ENCODE measurements around the gene ALAD.

Gene ALAD

GRCh38 chr9:113360242-113360842 lies 40.7 kb downstream of the ALAD start:
- Mint-ChIP-seq H3K27ac (no peak overlapping the region), H3K4me1 (ENCODE audit: low read depth in 2 of 2) (no peaks in the 10 kb centered on the region), H3K9me3 (no peaks in the 10 kb centered on the region), H3K4me3 (no peak overlapping the region), H3K36me3 (ENCODE audit: insufficient read depth) (no peaks in the 10 kb centered on the region), H3K27me3 (peaks cover 0 to 18% of the 10 kb centered on the region in 2 donors)
- DNase-seq (no peak), ATAC-seq (replicated peaks) (no peak)

GRCh38 chr9:113359385-113359784 lies 41.7 kb downstream of the ALAD start:
- no peaks in the 10 kb centered on the region for H3K9me3 Mint-ChIP-seq
- H3K27me3 Mint-ChIP-seq: peaks cover 0 to 19% of the 10 kb centered on the region in 2 donors
- DNase-seq: no peak
- H3K36me3 Mint-ChIP-seq (ENCODE audit: insufficient read depth): no peaks in the 10 kb centered on the region
- no peak overlapping the region for H3K4me3 Mint-ChIP-seq
- no peak overlapping the region for H3K27ac Mint-ChIP-seq
- ATAC-seq (replicated peaks): no peak
- no peaks in the 10 kb centered on the region for H3K4me1 Mint-ChIP-seq (ENCODE audit: low read depth in 2 of 2)

GRCh38 chr9:113356686-113357292 lies 44.3 kb downstream of the ALAD start:
- ATAC-seq (replicated peaks) (no peak), DNase-seq (no peak)
- H3K4me3 Mint-ChIP-seq: no peak overlapping the region
- no peaks in the 10 kb centered on the region for H3K9me3 Mint-ChIP-seq
- H3K36me3 Mint-ChIP-seq (ENCODE audit: insufficient read depth): no peaks in the 10 kb centered on the region
- no peaks in the 10 kb centered on the region for H3K4me1 Mint-ChIP-seq (ENCODE audit: low read depth in 2 of 2)
- no peak overlapping the region for H3K27ac Mint-ChIP-seq
- H3K27me3 Mint-ChIP-seq: peaks cover 11 to 44% of the 10 kb centered on the region in 2 donors

GRCh38 chr9:113355040-113355596 lies 46.0 kb downstream of the ALAD start:
- peaks cover 18 to 61% of the 10 kb centered on the region in 2 donors for H3K27me3 Mint-ChIP-seq
- no peak overlapping the region for H3K27ac Mint-ChIP-seq
- H3K4me1 Mint-ChIP-seq (ENCODE audit: low read depth in 2 of 2): peaks cover 12 to 13% of the 10 kb centered on the region in 2 donors
- DNase-seq: no peak
- no peak overlapping the region for H3K4me3 Mint-ChIP-seq
- ATAC-seq (replicated peaks): no peak
- no peaks in the 10 kb centered on the region for H3K36me3 Mint-ChIP-seq (ENCODE audit: insufficient read depth)
- no peaks in the 10 kb centered on the region for H3K9me3 Mint-ChIP-seq

- no peaks in the 10 kb centered on the region for H3K36me3 Mint-ChIP-seq (ENCODE audit: insufficient read depth)
- H3K9me3 Mint-ChIP-seq: no peaks in the 10 kb centered on the region
- DNase-seq (no peak), ATAC-seq (replicated peaks) (no peak)
- no peak overlapping the region for H3K4me3 Mint-ChIP-seq
- H3K27me3 Mint-ChIP-seq: peaks cover 19 to 64% of the 10 kb centered on the region in 2 donors
- no peak overlapping the region for H3K27ac Mint-ChIP-seq
- peaks cover 17 to 18% of the 10 kb centered on the region in 2 donors for H3K4me1 Mint-ChIP-seq (ENCODE audit: low read depth in 2 of 2)
Observed at GRCh38 chr9:113352411-113352810, 48.7 kb downstream of the ALAD start.

- H3K27ac Mint-ChIP-seq: no peak overlapping the region
- H3K36me3 Mint-ChIP-seq (ENCODE audit: insufficient read depth): no peaks in the 10 kb centered on the region
- H3K9me3 Mint-ChIP-seq: no peaks in the 10 kb centered on the region
- DNase-seq (no peak), ATAC-seq (replicated peaks) (no peak)
- H3K4me1 Mint-ChIP-seq (ENCODE audit: low read depth in 2 of 2): peaks cover 17 to 18% of the 10 kb centered on the region in 2 donors
- H3K4me3 Mint-ChIP-seq: no peak overlapping the region
- peaks cover 19 to 63% of the 10 kb centered on the region in 2 donors for H3K27me3 Mint-ChIP-seq
Observed at GRCh38 chr9:113352006-113352405, 49.1 kb downstream of the ALAD start.

- peak; percentile 26 for ATAC-seq (replicated peaks)
- Mint-ChIP-seq H3K4me1 (ENCODE audit: low read depth in 2 of 2) (peaks cover 17 to 18% of the 10 kb centered on the region in 2 donors), H3K9me3 (no peaks in the 10 kb centered on the region), H3K4me3 (peak overlapping the region; percentile 72 to 77), H3K27me3 (peaks cover 19 to 52% of the 10 kb centered on the region in 2 donors), H3K36me3 (ENCODE audit: insufficient read depth) (no peaks in the 10 kb centered on the region), H3K27ac (peak overlapping the region in 1 of 2 donors; percentile 9)
- no peak for DNase-seq
Observed at GRCh38 chr9:113350937-113351336, 50.1 kb downstream of the ALAD start.

- peaks cover 17 to 18% of the 10 kb centered on the region in 2 donors for H3K4me1 Mint-ChIP-seq (ENCODE audit: low read depth in 2 of 2)
- ATAC-seq (replicated peaks) (no peak), DNase-seq (no peak)
- peak overlapping the region in 1 of 2 donors; percentile 59 for H3K27ac Mint-ChIP-seq
- no peaks in the 10 kb centered on the region for H3K9me3 Mint-ChIP-seq
- H3K36me3 Mint-ChIP-seq (ENCODE audit: insufficient read depth): no peaks in the 10 kb centered on the region
- peaks cover 19 to 45% of the 10 kb centered on the region in 2 donors for H3K27me3 Mint-ChIP-seq
- peak overlapping the region; percentile 72 to 77 for H3K4me3 Mint-ChIP-seq
Observed at GRCh38 chr9:113350107-113350661, 50.9 kb downstream of the ALAD start.

- ATAC-seq (replicated peaks): peak; percentile 84
- Mint-ChIP-seq H3K27me3 (peaks cover 19 to 45% of the 10 kb centered on the region in 2 donors), H3K9me3 (no peaks in the 10 kb centered on the region), H3K4me3 (peak within 1 kb of the TSS; percentile 76 to 77), H3K36me3 (ENCODE audit: insufficient read depth) (no peaks in the 10 kb centered on the region), H3K4me1 (ENCODE audit: low read depth in 2 of 2) (peaks cover 17 to 18% of the 10 kb centered on the region in 2 donors), H3K27ac (peak within 1 kb of the TSS in 1 of 2 donors; percentile 59)
- DNase-seq: peak in 2 of 3 experiments; percentile 17 to 36
Observed at GRCh38 chr9:113349445-113350094, 51.5 kb downstream of the ALAD start, which contains the start of gene BSPRY. Gene BSPRY, plus strand, starts transcription at chr9:113349541. Its CDS starts 39 bp downstream, at chr9:113349580.

- peak overlapping the region; percentile 66 to 76 for H3K4me3 Mint-ChIP-seq
- no peak for ATAC-seq (replicated peaks)
- H3K27ac Mint-ChIP-seq: no peak overlapping the region
- no peaks in the 10 kb centered on the region for H3K36me3 Mint-ChIP-seq (ENCODE audit: insufficient read depth)
- no peak for DNase-seq
- peaks cover 19 to 42% of the 10 kb centered on the region in 2 donors for H3K27me3 Mint-ChIP-seq
- no peaks in the 10 kb centered on the region for H3K9me3 Mint-ChIP-seq
- peaks cover 17 to 18% of the 10 kb centered on the region in 2 donors for H3K4me1 Mint-ChIP-seq (ENCODE audit: low read depth in 2 of 2)
Observed at GRCh38 chr9:113349066-113349444, 52.0 kb downstream of the ALAD start.

GRCh38 chr9:113348437-113348836 lies 52.6 kb downstream of the ALAD start:
- Mint-ChIP-seq H3K4me3 (peak overlapping the region in 1 of 2 donors; percentile 11), H3K9me3 (no peaks in the 10 kb centered on the region)
- ATAC-seq (replicated peaks): no peak

GRCh38 chr9:113345671-113346070 lies 55.4 kb downstream of the ALAD start:
- H3K27me3 Mint-ChIP-seq: peaks cover 7 to 9% of the 10 kb centered on the region in 2 donors
- H3K9me3 Mint-ChIP-seq: no peaks in the 10 kb centered on the region
- ATAC-seq (replicated peaks): no peak
- no peak overlapping the region for H3K27ac Mint-ChIP-seq
- H3K4me3 Mint-ChIP-seq: no peak overlapping the region
- no peaks in the 10 kb centered on the region for H3K36me3 Mint-ChIP-seq (ENCODE audit: insufficient read depth)
- peaks cover 10 to 12% of the 10 kb centered on the region in 2 donors for H3K4me1 Mint-ChIP-seq (ENCODE audit: low read depth in 2 of 2)
- DNase-seq: no peak

More at GRCh38 chr9:113348437-113348836, 52.6 kb downstream of the ALAD start:
- no peak for DNase-seq
- Mint-ChIP-seq H3K27me3 (peaks cover 19 to 36% of the 10 kb centered on the region in 2 donors), H3K27ac (no peak overlapping the region), H3K4me1 (ENCODE audit: low read depth in 2 of 2) (peaks cover 17 to 18% of the 10 kb centered on the region in 2 donors), H3K36me3 (ENCODE audit: insufficient read depth) (no peaks in the 10 kb centered on the region)

- H3K36me3 Mint-ChIP-seq (ENCODE audit: insufficient read depth): no peaks in the 10 kb centered on the region
- ATAC-seq (replicated peaks) (no peak), DNase-seq (no peak)
- no peak overlapping the region for H3K27ac Mint-ChIP-seq
- H3K9me3 Mint-ChIP-seq: no peaks in the 10 kb centered on the region
- H3K4me3 Mint-ChIP-seq: no peak overlapping the region
- peaks cover 2 to 4% of the 10 kb centered on the region in 2 donors for H3K27me3 Mint-ChIP-seq
- peaks cover 10 to 12% of the 10 kb centered on the region in 2 donors for H3K4me1 Mint-ChIP-seq (ENCODE audit: low read depth in 2 of 2)
Observed at GRCh38 chr9:113345190-113345589, 55.9 kb downstream of the ALAD start.

Data from effector memory CD8-positive, alpha-beta T cell (primary cell).